HepG2 (cell line): Measurements from ENCODE around the gene TADA2B. TPM values are rescaled to one million over a fixed set of nuclear protein-coding genes. Genes with fewer than 3 reads are reported as not detected.

ENCODE experiments used
- E2F1 ChIP-seq: sonication (generic); formaldehyde crosslinking; IDR thresholded peaks from 2 replicates; pipeline ENCODE4 v1.5.0; 2020; ENCODE audit warnings: missing genetic modification reagents
- GATA4 ChIP-seq: sonication (generic); IDR thresholded peaks from 2 replicates; pipeline ENCODE4 v1.6.1; 2016; ENCODE audit warnings: antibody characterized with exemption, low read depth, borderline replicate concordance
- HNRNPUL1 ChIP-seq: fragments of 200-400 bp; formaldehyde crosslinking; IDR thresholded peaks from 2 replicates; pipeline ENCODE4 v1.6.1; 2017; ENCODE audit warnings: low read depth, mild to moderate bottlenecking, low read length, moderate library complexity
- RORA ChIP-seq: sonication (generic); formaldehyde crosslinking; IDR thresholded peaks from 2 replicates; pipeline ENCODE4 v1.5.0; 2020; ENCODE audit warnings: mild to moderate bottlenecking, missing genetic modification reagents, moderate library complexity
- RXRA ChIP-seq: sonication (generic); formaldehyde crosslinking; IDR thresholded peaks from 2 replicates; pipeline ENCODE4 v1.5.1; 2020; ENCODE audit warnings: missing genetic modification reagents
- SP2 ChIP-seq: sonication (generic); formaldehyde crosslinking; IDR thresholded peaks from 2 replicates; pipeline ENCODE4 v1.5.1; 2020; ENCODE audit warnings: mild to moderate bottlenecking, missing genetic modification reagents
- TAF1 ChIP-seq: sonication (generic); formaldehyde crosslinking; IDR thresholded peaks from 2 replicates; pipeline ENCODE4 v1.4.0; 2020; ENCODE audit warnings: missing genetic modification reagents
- TARDBP ChIP-seq: sonication (generic); formaldehyde crosslinking; IDR thresholded peaks from 2 replicates; pipeline ENCODE4 v1.8.0; 2022; ENCODE audit warnings: mild to moderate bottlenecking, missing genetic modification reagents
- ZBTB7A ChIP-seq: sonication (generic); formaldehyde crosslinking; IDR thresholded peaks from 2 replicates; pipeline ENCODE4 v1.8.0; 2022; ENCODE audit warnings: mild to moderate bottlenecking, missing genetic modification reagents
- ZFP90 ChIP-seq: sonication (generic); formaldehyde crosslinking; IDR thresholded peaks from 2 replicates; pipeline ENCODE4 v1.8.0; 2022; ENCODE audit warnings: missing genetic modification reagents, mild to moderate bottlenecking, inconsistent platforms, borderline replicate concordance
- ZMAT3 ChIP-seq: sonication (generic); formaldehyde crosslinking; conservative IDR thresholded peaks from 2 replicates; pipeline ENCODE4 v1.7.0; 2021; ENCODE audit warnings: missing genetic modification reagents
- ZNF232 ChIP-seq: sonication (generic); formaldehyde crosslinking; IDR thresholded peaks from 2 replicates; pipeline ENCODE4 v1.4.0; 2020; ENCODE audit warnings: missing genetic modification reagents, borderline replicate concordance
- ZNF350 ChIP-seq: sonication (generic); formaldehyde crosslinking; IDR thresholded peaks from 2 replicates; pipeline ENCODE4 v1.4.0; 2020; ENCODE audit warnings: mild to moderate bottlenecking, low read depth, missing genetic modification reagents, borderline replicate concordance
- ZNF367 ChIP-seq: sonication (generic); formaldehyde crosslinking; IDR thresholded peaks from 2 replicates; pipeline ENCODE4 v1.4.0; 2020; ENCODE audit warnings: missing genetic modification reagents, borderline replicate concordance
- ZNF512B ChIP-seq: sonication (generic); formaldehyde crosslinking; IDR thresholded peaks from 2 replicates; pipeline ENCODE4 v1.5.1; 2020; ENCODE audit warnings: missing genetic modification reagents, mild to moderate bottlenecking, borderline replicate concordance
- ZNF691 ChIP-seq: sonication (generic); formaldehyde crosslinking; IDR thresholded peaks from 2 replicates; pipeline ENCODE4 v1.4.0; 2020; ENCODE audit warnings: missing genetic modification reagents, low read depth, mild to moderate bottlenecking, borderline replicate concordance
- ZNF7 ChIP-seq: IDR thresholded peaks from 2 replicates; pipeline ENCODE4 v1.6.1; 2016; ENCODE audit warnings: missing biosample characterization, missing genetic modification reagents
- ZNF713 ChIP-seq: sonication (generic); formaldehyde crosslinking; IDR thresholded peaks from 2 replicates; pipeline ENCODE4 v1.4.0; 2020; ENCODE audit warnings: mild to moderate bottlenecking, missing genetic modification reagents
- ZNF766 ChIP-seq: sonication (generic); formaldehyde crosslinking; IDR thresholded peaks from 2 replicates; pipeline ENCODE4 v1.5.0; 2020; ENCODE audit warnings: missing genetic modification reagents, borderline replicate concordance
- ZNF772 ChIP-seq: sonication (generic); formaldehyde crosslinking; IDR thresholded peaks from 2 replicates; pipeline ENCODE4 v1.5.0; 2020; ENCODE audit warnings: mild to moderate bottlenecking, missing genetic modification reagents
- polyA plus RNA-seq, 8 experiments: library from polyadenylated mRNA; depleted of rRNA in 3 of 8; stranded (reverse) in 7 of 8; unstranded in 1 of 8; fragments of >200 nt; fragmentation: Illumina TruSeq in 4 of 8; extraction: Trizol in 4 of 8; gene quantifications; 2 replicates each; pipeline versions ENCODE4 v1.2.1 to v1.2.3, GENCODE V29; 2011 to 2016; ENCODE audit warnings: low read depth in 4 of 8, missing spikeins in 1 of 8, mixed read lengths in 1 of 8; ENCODE audit not compliant: insufficient read depth in 1 of 8
- total RNA-seq, 5 experiments: library from RNA; depleted of rRNA; stranded (reverse); fragments of >200 nt; fragmentation: Illumina TruSeq; extraction: Trizol; gene quantifications; 2 replicates each; pipeline ENCODE4 v1.2.3, GENCODE V29; 2016; ENCODE audit warnings: low read depth in 1 of 5
- TF ChIP-seq, protein P1 (sequence below): IDR thresholded peaks from 2 replicates; pipeline ENCODE4 v1.6.1; 2016
- TF ChIP-seq, protein P2 (sequence below): sonication (generic); formaldehyde crosslinking; IDR thresholded peaks from 2 replicates; pipeline ENCODE4 v1.4.0; 2020; ENCODE audit warnings: missing genetic modification reagents, mild to moderate bottlenecking, borderline replicate concordance

The TADA2B gene
- total and polyA plus RNA-seq, 2 of the 13 experiments (the other 11 are each of a cell fraction or from before 2014, with no cell fraction given): 4.6 to 8.9 TPM

DNA sequence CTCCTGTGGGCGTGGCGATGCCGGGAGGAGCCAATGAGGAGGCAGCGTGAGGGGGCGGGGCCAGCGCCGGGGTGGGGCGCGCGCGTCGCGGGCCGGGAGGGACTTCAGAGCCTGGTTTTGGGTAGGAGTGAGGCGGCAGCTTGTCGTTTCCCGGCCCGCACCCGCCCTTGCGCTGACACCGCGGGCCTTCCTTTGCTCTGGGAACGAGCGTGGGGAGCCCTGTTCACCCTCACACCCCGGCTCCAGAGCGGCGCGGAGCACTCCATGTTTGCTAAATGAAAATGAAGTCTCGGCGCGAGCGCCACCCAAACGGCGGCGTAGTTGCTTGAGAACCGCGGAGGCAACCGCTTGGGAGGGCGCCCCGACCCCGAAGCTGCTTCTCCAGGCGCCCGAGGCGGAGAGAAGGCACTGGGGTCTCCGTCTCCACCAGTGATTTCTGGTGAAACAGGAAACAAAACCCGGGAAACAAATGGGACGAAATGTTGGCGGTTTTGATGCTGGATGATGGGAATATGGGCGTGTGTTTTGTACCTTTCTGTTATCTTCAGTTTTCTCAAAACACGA lies 25.2 kb downstream of the TADA2B start (continued):
- TF ChIP-seq ZNF691 (CRISPR knock-in tag) (no peak), HNRNPUL1 (no peak), E2F1 (CRISPR knock-in tag) (no peak), ZNF512B (no peak), ZNF766 (CRISPR knock-in tag) (no peak), ZNF713 (CRISPR knock-in tag) (0 out of 2 replicates have a peak, but pooled peaks have one; percentile 58), ZNF350 (peak; percentile 67; the same call in 1 of the 2 replicates), ZBTB7A (peak; percentile 38; the same call in 1 of the 2 replicates), RXRA (no peak), TARDBP (CRISPR knock-in tag) (0 out of 2 replicates have a peak, but pooled peaks have one; percentile 38), ZNF232 (0 out of 2 replicates have a peak, but pooled peaks have one; percentile 34), ZNF772 (CRISPR knock-in tag) (no peak), GATA4 (0 out of 2 replicates have a peak, but pooled peaks have one; percentile 22), RORA (CRISPR knock-in tag) (no peak), ZNF367 (CRISPR knock-in tag) (0 out of 2 replicates have a peak, but pooled peaks have one; percentile 54), ZFP90 (no peak), TAF1 (CRISPR knock-in tag) (peak; percentile 58; the same call in 1 of the 2 replicates), ZNF7 (CRISPR knock-in tag) (no peak), SP2 (no peak), ZMAT3 (CRISPR knock-in tag) (no peak)
- TF ChIP-seq, protein P1, sequence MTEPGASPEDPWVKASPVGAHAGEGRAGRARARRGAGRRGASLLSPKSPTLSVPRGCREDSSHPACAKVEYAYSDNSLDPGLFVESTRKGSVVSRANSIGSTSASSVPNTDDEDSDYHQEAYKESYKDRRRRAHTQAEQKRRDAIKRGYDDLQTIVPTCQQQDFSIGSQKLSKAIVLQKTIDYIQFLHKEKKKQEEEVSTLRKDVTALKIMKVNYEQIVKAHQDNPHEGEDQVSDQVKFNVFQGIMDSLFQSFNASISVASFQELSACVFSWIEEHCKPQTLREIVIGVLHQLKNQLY (CRISPR knock-in tag): no peak
- TF ChIP-seq, protein P2, sequence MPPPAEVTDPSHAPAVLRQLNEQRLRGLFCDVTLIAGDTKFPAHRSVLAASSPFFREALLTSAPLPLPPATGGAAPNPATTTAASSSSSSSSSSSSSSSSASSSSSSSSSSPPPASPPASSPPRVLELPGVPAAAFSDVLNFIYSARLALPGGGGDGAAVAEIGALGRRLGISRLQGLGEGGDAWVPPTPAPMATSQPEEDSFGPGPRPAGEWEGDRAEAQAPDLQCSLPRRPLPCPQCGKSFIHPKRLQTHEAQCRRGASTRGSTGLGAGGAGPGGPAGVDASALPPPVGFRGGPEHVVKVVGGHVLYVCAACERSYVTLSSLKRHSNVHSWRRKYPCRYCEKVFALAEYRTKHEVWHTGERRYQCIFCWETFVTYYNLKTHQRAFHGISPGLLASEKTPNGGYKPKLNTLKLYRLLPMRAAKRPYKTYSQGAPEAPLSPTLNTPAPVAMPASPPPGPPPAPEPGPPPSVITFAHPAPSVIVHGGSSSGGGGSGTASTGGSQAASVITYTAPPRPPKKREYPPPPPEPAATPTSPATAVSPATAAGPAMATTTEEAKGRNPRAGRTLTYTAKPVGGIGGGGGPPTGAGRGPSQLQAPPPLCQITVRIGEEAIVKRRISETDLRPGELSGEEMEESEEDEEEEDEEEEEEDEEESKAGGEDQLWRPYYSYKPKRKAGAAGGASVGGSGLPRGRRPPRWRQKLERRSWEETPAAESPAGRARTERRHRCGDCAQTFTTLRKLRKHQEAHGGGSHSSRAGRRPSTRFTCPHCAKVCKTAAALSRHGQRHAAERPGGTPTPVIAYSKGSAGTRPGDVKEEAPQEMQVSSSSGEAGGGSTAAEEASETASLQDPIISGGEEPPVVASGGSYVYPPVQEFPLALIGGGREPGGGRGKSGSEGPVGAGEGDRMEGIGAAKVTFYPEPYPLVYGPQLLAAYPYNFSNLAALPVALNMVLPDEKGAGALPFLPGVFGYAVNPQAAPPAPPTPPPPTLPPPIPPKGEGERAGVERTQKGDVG (CRISPR knock-in tag): no peak
